ENCODE results near the gene C6orf120. TPM values are rescaled to one million over a fixed set of nuclear protein-coding genes. Genes with fewer than 3 reads are reported as not detected.

C6orf120 gene
- polyA plus RNA-seq, 3 donors = 8.3 to 31.4 (median 28.5) TPM

DNA sequence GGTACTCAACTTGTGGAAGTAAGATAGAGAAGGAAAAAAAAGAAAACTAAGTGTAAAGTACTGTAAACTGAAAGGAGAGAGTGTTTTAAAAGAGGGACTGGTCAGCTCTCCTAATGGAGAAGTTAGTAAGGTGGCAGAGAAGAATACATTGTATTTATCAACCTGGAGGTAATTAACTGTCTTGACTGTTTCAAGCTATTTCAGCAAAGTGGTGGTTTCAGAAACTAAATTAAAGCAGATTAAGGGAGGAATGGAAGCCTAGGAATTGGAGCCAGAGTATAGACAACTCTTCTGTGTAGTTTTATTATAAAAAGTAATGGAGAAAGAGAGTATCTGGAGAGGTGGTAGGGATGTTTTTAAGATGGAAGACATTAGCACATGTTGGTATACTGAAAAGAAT is 25.0 kb downstream of the C6orf120 start:
- Mint-ChIP-seq H3K4me3 (no peak overlapping the region), H3K36me3 (peaks cover 5 to 11% of the 10 kb centered on the region in 2 donors), H3K27ac (no peak overlapping the region), H3K4me1 (peaks cover 18% of the 10 kb centered on the region), H3K9me3 (peaks cover 0 to 2% (median 0%) of the 10 kb centered on the region in 7 donors), H3K27me3 (ENCODE audit: low read depth in 3 of 3) (peaks cover 0 to 12% (median 5%) of the 10 kb centered on the region in 3 donors)
- Histone ChIP-seq H2AFZ (ENCODE audit: insufficient read depth, low read depth, low read length, poor library complexity, severe bottlenecking) (no peak overlapping the region), H3K4me2 (replicated peaks; ENCODE audit: extremely low read depth, low read length, poor library complexity, severe bottlenecking) (no peak overlapping the region), H3K36me3 (replicated peaks in 1 of 2; ENCODE audit: control insufficient read depth in 1 of 2, insufficient read depth in 2 of 2, low read length in 2 of 2) (no peaks in the 10 kb centered on the region), H3K4me1 (ENCODE audit: control insufficient read depth in 1 of 2, insufficient read depth in 2 of 2, low read length in 2 of 2) (peaks cover 14 to 21% of the 10 kb centered on the region in 2 donors), H3K9ac (ENCODE audit: insufficient read depth, low read length, poor library complexity, severe bottlenecking) (no peak overlapping the region), H3K27me3 (ENCODE audit: control insufficient read depth in 2 of 2, insufficient read depth in 2 of 2, low read length in 2 of 2) (peaks cover 2 to 8% of the 10 kb centered on the region in 2 donors), H3K27ac (ENCODE audit: low read depth in 1 of 2, low read length in 2 of 2) (no peak overlapping the region), H3K9me3 (replicated peaks in 1 of 2; ENCODE audit: control insufficient read depth in 1 of 2, insufficient read depth in 1 of 2, low read length in 2 of 2) (no peaks in the 10 kb centered on the region), H3K79me2 (ENCODE audit: insufficient read depth, low read length) (peaks cover 10% of the 10 kb centered on the region), H4K20me1 (ENCODE audit: insufficient read depth, low read length) (peaks cover 7% of the 10 kb centered on the region), H3K4me3 (replicated peaks in 1 of 3; ENCODE audit: low read depth in 2 of 3, low read length in 3 of 3) (no peak overlapping the region)
- intact Hi-C loops (cut with micrococcal nuclease) = no loop called here
- DNase-seq = no peak
- no peak for TF ChIP-seq CTCF (IDR thresholded peaks at IDR 0.05)

GRCh38 chr6:169729961-169730360 is 28.0 kb downstream of the C6orf120 start:
- H3K4me3 Mint-ChIP-seq = no peak overlapping the region
- no peaks in the 10 kb centered on the region for H4K20me1 ChIP-seq (ENCODE audit: insufficient read depth, low read length)
- H3K4me1 ChIP-seq (ENCODE audit: control insufficient read depth in 1 of 2, insufficient read depth in 2 of 2, low read length in 2 of 2) = peaks cover 7 to 8% of the 10 kb centered on the region in 2 donors
- H3K36me3 ChIP-seq (replicated peaks in 1 of 2; ENCODE audit: control insufficient read depth in 1 of 2, insufficient read depth in 2 of 2, low read length in 2 of 2) = no peaks in the 10 kb centered on the region
- peaks cover 2 to 7% of the 10 kb centered on the region in 2 donors for H3K27me3 ChIP-seq (ENCODE audit: control insufficient read depth in 2 of 2, insufficient read depth in 2 of 2, low read length in 2 of 2)
- H3K27ac ChIP-seq (ENCODE audit: low read depth in 1 of 2, low read length in 2 of 2) = no peak overlapping the region
- H3K9me3 ChIP-seq (replicated peaks in 1 of 2; ENCODE audit: control insufficient read depth in 1 of 2, insufficient read depth in 1 of 2, low read length in 2 of 2) = no peaks in the 10 kb centered on the region
- TF ChIP-seq CTCF (IDR thresholded peaks at IDR 0.05) = no peak
- H3K4me2 ChIP-seq (replicated peaks; ENCODE audit: extremely low read depth, low read length, poor library complexity, severe bottlenecking) = no peak overlapping the region
- peaks cover 6 to 16% (median 15%) of the 10 kb centered on the region in 3 donors for H3K27me3 Mint-ChIP-seq (ENCODE audit: low read depth in 3 of 3)
- intact Hi-C loops (cut with micrococcal nuclease) = no loop called here
- peaks cover 4 to 11% of the 10 kb centered on the region in 2 donors for H3K36me3 Mint-ChIP-seq
- H3K27ac Mint-ChIP-seq = no peak overlapping the region
- H3K4me3 ChIP-seq (replicated peaks in 1 of 3; ENCODE audit: low read depth in 2 of 3, low read length in 3 of 3) = no peak overlapping the region
- no peak overlapping the region for H2AFZ ChIP-seq (ENCODE audit: insufficient read depth, low read depth, low read length, poor library complexity, severe bottlenecking)
- H3K9me3 Mint-ChIP-seq = no peaks in the 10 kb centered on the region
- DNase-seq = no peak
- H3K79me2 ChIP-seq (ENCODE audit: insufficient read depth, low read length) = no peaks in the 10 kb centered on the region
- H3K9ac ChIP-seq (ENCODE audit: insufficient read depth, low read length, poor library complexity, severe bottlenecking) = no peak overlapping the region
- H3K4me1 Mint-ChIP-seq = peaks cover 10% of the 10 kb centered on the region

Measured in CD14-positive monocyte (primary cell).